MM.1S (cell line): ENCODE results near the gene ATF3.

Source experiments
- CTCF ChIP-seq: fragments of 300-600 bp; sonication (generic); IDR thresholded peaks from 2 replicates; pipeline ENCODE4 v1.5.1; 2016; ENCODE audit warnings: antibody characterized with exemption, low read length, mixed read lengths
- EZH2 ChIP-seq: fragments of 300-600 bp; sonication (generic); optimal IDR thresholded peaks from 2 replicates; pipeline ENCODE3; 2017; ENCODE audit warnings: low read depth, mild to moderate bottlenecking, antibody characterized with exemption, low read length, mixed read lengths
- EZH2phosphoT487 ChIP-seq: fragments of 300-600 bp; sonication (generic); IDR thresholded peaks from 2 replicates; pipeline ENCODE4 v1.6.1; 2018; ENCODE audit warnings: antibody characterized with exemption, low read length

DNA sequence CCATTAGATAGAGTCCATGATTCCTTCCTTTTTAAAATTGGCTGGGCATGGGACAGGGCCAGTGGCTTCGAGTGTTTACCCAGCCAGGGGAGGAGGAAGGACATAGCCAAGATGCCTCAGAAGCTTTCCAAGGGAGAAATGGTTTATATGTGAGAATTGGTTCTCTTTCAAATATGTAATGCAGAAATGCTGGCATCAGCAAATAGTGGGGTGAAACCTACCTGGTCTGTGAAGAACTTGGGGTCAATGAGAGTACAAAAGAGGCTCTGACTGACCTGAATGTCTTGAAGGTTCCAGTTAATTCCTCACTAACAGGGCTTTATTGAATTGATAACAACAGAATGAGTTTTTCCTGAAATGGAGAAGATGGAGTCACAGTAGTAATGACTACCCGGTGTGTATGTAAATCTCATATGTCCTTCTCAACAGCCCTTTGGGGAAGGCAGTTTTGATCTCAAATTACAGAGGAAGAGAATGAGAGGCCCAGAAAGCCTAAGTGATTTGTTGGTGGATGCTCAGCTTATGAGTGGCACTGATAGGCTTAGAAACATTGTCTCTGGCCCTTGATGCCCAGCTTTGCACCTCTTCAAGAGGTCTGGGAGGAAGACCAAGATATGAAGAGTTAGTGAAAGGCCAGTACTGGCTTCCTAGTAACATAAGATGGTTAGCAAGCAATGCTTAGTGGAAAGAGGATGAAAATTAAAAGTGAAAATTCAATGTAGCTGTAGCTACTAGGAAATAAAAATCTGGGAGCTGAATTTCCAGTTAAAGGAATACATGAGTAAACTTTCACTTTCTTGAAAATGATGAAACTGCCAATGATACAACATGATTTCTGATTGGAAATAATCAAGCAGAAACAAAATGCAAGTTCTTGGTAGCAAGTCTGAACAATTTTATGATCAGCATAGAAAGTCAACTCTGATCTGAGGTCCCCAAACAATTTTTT, 2.7 kb downstream of the ATF3 start:
- no peak for TF ChIP-seq EZH2
- no peak for TF ChIP-seq CTCF
- no peak for TF ChIP-seq EZH2phosphoT487
